ENCODE data around the gene GH2.
"Not testable (repeated sequence)": the region's sequence is repeated elsewhere in the genome, so short reads cannot be mapped to it uniquely, and the experiment has no call there.

Gene GH2

DNA sequence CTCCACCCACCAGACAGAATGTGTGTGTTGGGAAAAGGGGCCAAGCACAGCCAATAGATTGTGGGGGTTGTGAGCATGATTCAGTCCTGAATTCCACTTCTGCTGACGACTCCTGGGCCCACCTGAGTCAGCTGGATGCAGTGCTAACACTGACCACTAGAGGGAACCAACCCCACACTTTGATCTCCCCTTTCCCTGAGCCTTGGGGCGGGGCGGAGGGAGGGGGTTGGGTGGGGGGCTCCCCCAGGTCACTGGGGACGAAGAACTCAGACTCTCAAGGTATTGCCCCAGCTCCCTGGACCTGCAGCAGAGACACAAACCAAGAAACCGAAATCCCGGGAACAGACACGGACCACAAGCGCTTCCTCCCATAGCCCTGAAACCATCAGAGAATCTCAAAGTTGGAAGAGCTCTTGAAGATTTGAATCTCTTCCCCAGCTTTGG, 29.9 kb upstream of the GH2 start:
- CTCF ChIA-PET: interaction anchor here (0.6 to 1.5 kb wide), 7 partner anchors 12 to 222 kb away, joined by 3 to 9 read pairs (median 3); no protein-coding TSS in a partner anchor
- POLR2A ChIA-PET: no interaction called here
- peak; percentile 73 for DNase-seq (ENCODE audit: extremely low spot score)
- TF ChIP-seq FOXM1 (IDR thresholded peaks at IDR 0.05; ENCODE audit: borderline replicate concordance) (no peak), FOXA1 (IDR thresholded peaks at IDR 0.05) (no peak), LEF1 (IDR thresholded peaks at IDR 0.05; ENCODE audit: borderline replicate concordance) (no peak)

DNA sequence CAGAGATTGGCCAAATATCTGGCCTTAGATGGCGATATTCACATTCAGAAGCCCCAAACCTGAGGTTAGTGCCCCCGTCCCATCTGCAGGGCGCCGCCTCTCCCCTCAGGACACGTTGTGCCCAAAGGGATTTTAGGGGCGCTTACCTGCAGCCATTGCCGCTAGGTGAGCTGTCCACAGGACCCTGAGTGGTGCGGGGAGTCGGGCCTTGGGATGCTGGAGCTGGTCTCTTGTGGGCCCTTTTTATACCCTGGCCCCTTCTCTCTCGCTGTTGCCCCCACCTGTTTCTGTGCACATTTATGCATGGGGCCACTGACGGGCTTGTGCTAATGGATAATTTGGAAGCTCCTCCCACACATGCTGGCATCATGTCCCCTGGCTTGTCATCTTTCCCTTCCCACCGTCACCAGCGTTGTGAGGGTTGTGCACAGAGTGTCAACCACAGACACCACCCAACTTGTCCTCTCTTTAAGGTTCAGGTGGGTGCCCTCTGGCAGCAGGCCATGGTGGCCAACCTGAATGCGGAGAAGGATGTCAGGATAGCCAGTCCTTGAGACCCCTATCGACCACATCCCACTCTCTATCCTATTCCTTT, 29.4 kb upstream of the GH2 start, which contains the start of gene CSHL1:
Gene CSHL1 (minus strand): TSS at position 218 of the 595 bp plus-strand sequence. CDS start 62 bp downstream, at position 156.
- TF ChIP-seq ZNF384 (IDR thresholded peaks at IDR 0.05) (no peak), FOXM1 (IDR thresholded peaks at IDR 0.05; ENCODE audit: borderline replicate concordance) (no peak), CTBP1 (IDR thresholded peaks at IDR 0.05; ENCODE audit: borderline replicate concordance) (no peak), BHLHE40 (IDR thresholded peaks at IDR 0.05; ENCODE audit: borderline replicate concordance) (no peak), HDGF (IDR thresholded peaks at IDR 0.05; ENCODE audit: borderline replicate concordance) (no peak), L3MBTL2 (conservative IDR thresholded peaks at IDR 0.05) (no peak), SP1 (IDR thresholded peaks at IDR 0.05) (no peak), NFRKB (IDR thresholded peaks at IDR 0.05) (no peak), FOXA1 (IDR thresholded peaks at IDR 0.05) (no peak), ARNT (IDR thresholded peaks at IDR 0.05) (no peak), LEF1 (IDR thresholded peaks at IDR 0.05; ENCODE audit: borderline replicate concordance) (no peak), SUZ12 (IDR thresholded peaks at IDR 0.05) (no peak)
- TF ChIP-seq, protein P1, sequence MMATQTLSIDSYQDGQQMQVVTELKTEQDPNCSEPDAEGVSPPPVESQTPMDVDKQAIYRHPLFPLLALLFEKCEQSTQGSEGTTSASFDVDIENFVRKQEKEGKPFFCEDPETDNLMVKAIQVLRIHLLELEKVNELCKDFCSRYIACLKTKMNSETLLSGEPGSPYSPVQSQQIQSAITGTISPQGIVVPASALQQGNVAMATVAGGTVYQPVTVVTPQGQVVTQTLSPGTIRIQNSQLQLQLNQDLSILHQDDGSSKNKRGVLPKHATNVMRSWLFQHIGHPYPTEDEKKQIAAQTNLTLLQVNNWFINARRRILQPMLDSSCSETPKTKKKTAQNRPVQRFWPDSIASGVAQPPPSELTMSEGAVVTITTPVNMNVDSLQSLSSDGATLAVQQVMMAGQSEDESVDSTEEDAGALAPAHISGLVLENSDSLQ (IDR thresholded peaks at IDR 0.05): no peak
- ChIA-PET POLR2A (no interaction called here), CTCF (interaction anchor here (0.9 to 1.6 kb wide), 6 partner anchors 8 to 223 kb away, joined by 3 to 9 read pairs (median 3); no protein-coding TSS in a partner anchor)
- no peak for DNase-seq (ENCODE audit: extremely low spot score)

DNA sequence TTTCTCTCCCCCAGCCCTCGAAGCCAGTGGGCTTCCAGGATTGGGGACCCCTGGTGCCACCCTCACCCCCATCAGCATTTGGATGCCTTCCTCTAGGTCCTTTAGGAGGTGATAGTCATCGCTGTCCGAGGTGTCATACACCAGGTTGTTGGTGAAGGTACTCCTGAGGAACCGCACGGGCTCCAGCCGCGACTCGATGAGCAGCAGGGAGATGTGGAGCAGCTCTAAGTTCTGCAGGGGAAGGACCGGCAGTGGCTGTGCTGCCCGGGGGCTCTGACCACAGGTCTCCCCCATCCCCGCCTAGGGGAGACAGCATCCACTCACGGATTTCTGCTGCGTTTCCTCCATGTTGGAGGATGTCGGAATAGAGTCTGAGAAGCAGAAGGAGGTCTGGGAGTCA, 28.4 kb upstream of the GH2 start:
- TF ChIP-seq L3MBTL2 (conservative IDR thresholded peaks at IDR 0.05) (no peak), SUZ12 (IDR thresholded peaks at IDR 0.05) (no peak), HDGF (IDR thresholded peaks at IDR 0.05; ENCODE audit: borderline replicate concordance) (no peak), FOXK2 (IDR thresholded peaks at IDR 0.05) (no peak), NFRKB (IDR thresholded peaks at IDR 0.05) (no peak), ZNF384 (IDR thresholded peaks at IDR 0.05) (no peak), TARDBP (IDR thresholded peaks at IDR 0.05) (no peak)
- TF ChIP-seq, protein P1 (IDR thresholded peaks at IDR 0.05): no peak
- CTCF ChIA-PET: interaction anchor here (0.8 to 1.6 kb wide), 2 partner anchors 9 to 224 kb away, joined by 3 to 8 read pairs; no protein-coding TSS in a partner anchor
- no peak for DNase-seq (ENCODE audit: extremely low spot score)
- POLR2A ChIA-PET: no interaction called here

DNA sequence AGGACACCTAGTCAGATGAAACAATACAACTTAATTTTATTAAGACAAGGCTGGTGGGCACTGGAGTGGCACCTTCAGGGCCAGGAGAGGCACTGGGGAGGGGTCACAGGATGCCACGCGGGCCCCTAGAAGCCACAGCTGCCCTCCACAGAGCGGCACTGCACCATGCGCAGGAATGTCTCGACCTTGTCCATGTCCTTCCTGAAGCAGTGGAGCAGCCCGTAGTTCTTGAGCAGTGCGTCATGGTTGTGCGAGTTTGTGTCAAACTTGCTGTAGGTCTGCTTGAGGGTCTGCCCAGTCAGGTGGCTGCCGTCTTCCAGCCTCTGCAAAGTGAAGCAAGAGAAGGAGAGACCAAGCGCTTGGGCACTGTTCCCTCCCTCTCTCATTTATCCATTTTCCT, 27.8 kb upstream of the GH2 start:
- DNase-seq (ENCODE audit: extremely low spot score); POLR2A ChIA-PET: not testable (repeated sequence)
- CTCF ChIA-PET: interaction anchor here (1.6 kb wide), 1 partner anchor 10 kb away, joined by 8 read pairs; no protein-coding TSS in a partner anchor

DNA sequence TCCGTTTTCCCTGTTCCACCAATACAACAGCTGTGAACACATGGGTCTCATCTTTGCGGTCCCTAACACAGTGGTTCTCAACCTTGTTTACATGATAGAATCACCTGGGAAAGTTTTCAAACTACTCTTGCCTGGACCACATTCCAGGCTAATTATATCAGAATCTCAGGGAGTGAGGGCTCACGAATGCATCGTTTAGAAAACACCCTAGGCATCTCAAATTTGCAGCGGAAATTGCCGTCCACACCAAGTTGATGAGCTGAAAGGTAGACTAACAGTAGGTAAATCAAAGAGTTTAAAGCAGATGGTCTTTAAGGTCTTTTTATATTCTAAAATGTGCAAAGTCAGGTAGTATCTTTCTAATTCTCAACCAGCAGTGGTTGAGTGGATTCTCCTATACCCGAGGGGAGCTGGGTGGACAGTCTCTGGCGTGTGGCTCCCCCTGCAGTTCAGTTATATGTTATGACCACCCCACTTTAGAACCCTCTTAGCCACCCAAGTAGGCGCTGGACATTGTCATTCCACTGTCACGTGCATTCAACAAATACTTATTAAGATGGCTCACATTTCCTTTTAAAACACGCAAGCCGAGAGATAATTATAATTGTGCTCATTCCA, 25.5 kb upstream of the GH2 start:
- CTCF ChIA-PET: interaction anchor here (0.6 to 2.2 kb wide), 4 partner anchors 12 to 122 kb away, joined by 5 to 10 read pairs (median 7); no protein-coding TSS in a partner anchor
- not testable (repeated sequence) for DNase-seq (ENCODE audit: extremely low spot score)
- POLR2A ChIA-PET: interaction anchor here (0.9 kb wide), 1 partner anchor 239 kb away, joined by 3 read pairs; no protein-coding TSS in a partner anchor

DNA sequence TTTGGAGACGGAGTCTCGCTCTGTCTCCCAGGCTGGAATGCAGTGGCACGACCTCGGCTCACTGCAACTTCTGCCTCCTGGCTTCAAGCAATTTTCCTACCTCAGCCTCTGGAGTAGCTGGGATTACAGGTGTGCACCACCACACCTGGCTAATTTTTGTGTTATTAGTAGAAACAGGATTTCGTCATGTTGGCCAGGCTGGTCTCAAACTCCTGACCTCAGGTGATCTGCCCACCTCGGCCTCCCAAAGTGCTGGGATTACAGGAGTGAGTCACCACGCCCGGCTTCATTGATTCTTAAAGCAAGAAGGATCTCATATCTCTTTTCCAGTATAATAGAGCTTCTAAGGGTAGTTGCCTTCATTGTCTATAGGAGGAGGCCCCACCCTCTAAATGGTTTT, 23.1 kb upstream of the GH2 start:
- CTCF ChIA-PET: interaction anchor here (0.7 to 1.2 kb wide), 3 partner anchors 42 to 479 kb away, joined by 3 read pairs; no protein-coding TSS in a partner anchor
- DNase-seq (ENCODE audit: extremely low spot score); POLR2A ChIA-PET: not testable (repeated sequence)

DNA sequence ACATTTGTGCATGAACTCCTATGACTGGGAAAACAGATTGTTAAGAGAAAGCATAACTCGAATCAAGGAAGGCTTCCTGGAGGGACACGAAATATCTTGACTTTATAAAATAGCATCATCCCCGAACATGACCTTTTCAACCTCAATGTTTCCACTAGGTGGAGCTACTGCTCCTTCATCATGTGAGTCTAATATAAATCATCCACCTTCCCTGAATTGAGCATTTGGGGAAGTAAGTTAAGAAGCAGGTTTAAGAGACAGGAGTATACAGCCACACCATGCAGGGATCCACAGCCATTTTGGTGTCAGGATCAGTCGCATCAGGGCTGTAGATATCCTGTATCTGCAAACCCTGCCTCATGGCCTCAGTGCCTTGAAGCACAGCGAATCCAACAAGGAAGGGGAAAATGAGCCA, 22.1 kb upstream of the GH2 start:
- TF ChIP-seq L3MBTL2 (conservative IDR thresholded peaks at IDR 0.05): 0 out of 2 replicates have a peak, but pooled peaks have one; percentile 17
- DNase-seq (ENCODE audit: extremely low spot score); POLR2A ChIA-PET: not testable (repeated sequence)
- CTCF ChIA-PET: interaction anchor here (1.2 kb wide), 1 partner anchor 43 kb away, joined by 3 read pairs; no protein-coding TSS in a partner anchor

DNA sequence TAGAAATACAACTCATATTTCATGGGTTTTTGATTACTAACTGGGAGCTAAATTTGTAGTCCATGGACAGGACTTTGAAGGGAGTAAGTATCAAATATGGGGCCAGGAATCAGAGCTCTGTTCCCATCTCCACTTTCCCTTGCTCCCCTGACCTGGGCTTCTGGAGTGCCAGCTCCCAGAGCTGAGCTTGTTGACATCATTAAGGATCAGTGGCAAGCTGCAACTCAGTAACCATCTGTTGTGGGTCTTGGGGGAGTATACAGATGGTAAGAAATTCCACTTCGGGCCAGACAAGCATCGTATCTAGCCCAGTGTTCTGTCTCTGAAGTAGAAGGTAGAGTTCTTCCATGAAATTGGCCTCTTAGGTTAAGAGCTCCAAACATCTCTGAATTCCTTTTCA, 20.2 kb upstream of the GH2 start:
- DNase-seq (ENCODE audit: extremely low spot score); POLR2A ChIA-PET: not testable (repeated sequence)
- CTCF ChIA-PET: interaction anchor here (0.6 to 1.2 kb wide), 4 partner anchors 12 to 126 kb away, joined by 3 to 5 read pairs (median 3); no protein-coding TSS in a partner anchor

DNA sequence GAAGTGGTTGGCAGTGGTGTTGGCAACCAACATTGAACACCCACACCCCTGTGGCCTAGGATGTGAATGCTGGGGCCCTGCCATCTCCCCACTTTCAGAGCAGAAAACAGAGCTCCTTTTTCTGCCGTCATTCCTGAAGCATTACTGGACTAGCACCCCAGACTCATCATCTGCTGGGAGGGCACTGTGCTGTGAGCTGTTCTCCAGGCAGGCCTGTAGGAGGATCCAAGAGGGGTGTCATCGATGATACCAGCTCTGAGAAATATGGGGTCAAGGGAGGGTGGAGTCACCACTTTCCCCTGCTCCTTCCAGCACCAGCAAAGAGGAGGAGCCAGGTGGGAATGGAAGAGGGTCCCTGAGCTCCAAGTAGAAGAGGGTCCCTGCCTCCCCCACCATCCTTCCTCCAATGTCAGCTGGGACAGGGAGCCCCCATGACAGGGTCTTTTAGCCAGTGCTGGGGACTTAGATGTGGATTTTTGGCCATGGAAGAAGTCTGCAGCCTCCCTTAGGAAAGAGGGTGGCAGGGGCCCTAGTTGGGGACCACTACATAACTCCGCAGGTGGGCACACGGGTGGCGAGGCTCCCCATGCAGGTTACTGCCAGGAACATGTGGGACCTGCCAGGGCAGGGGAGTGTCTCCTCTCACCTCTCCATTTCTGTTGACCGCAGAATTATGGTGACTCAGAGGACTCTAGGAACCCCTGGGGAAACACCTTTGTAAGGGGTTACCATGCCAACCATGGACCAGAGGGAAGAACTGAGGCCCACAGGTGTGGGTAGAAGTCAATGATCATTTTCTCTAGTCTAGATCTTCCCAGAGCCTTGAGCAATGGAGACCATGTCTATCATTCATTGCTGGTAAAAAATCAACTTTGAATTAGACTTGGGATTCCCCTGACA, 17.4 kb upstream of the GH2 start:
- POLR2A ChIA-PET; DNase-seq (ENCODE audit: extremely low spot score): not testable (repeated sequence)
- CTCF ChIA-PET: interaction anchor here (1.1 kb wide), 1 partner anchor 9 kb away, joined by 3 read pairs; no protein-coding TSS in a partner anchor

DNA sequence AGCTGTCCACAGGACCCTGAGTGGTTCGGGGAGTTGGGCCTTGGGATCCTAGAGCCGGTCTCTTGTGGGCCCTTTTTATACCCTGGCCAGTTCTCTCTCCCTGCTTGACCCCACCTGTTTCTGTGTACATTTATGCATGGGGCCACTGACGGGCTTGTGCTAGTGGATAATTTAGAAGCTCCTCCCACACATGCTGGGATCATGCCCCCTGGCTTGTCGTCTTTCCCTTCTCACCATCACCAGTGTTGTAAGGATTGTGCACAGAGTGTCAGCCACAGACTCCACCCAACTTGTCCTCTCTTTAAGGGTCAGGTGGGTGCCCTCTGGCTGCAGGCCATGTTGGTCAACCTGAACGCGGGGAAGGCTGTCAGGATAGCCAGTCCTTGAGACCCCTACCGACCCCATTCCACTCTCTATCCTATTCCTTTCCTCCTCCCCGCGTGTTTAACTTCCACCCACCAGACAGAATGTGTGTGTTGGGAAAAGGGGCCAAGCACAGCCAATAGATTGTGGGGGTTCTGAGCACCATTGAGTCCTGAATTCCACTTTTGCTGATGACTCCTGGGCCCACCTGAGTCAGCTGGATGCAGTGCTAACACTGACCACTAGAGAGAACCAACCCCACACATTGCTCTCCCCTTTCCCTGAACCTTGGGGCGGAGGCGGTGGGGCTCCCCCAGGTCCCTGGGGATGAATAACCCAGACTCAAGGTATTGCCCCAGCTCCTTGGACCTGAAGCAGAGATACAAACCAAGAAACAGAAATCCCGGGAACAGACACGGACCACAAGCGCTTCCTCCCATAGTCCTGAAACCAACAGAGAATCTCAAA, 15.0 kb upstream of the GH2 start, which contains the start of gene CSH1:
Gene CSH1 (minus strand): TSS at position 51 of the 831 bp plus-strand sequence. CDS start 63 bp downstream, outside the sequence.
- CTCF ChIA-PET; DNase-seq (ENCODE audit: extremely low spot score); POLR2A ChIA-PET: not testable (repeated sequence)

DNA sequence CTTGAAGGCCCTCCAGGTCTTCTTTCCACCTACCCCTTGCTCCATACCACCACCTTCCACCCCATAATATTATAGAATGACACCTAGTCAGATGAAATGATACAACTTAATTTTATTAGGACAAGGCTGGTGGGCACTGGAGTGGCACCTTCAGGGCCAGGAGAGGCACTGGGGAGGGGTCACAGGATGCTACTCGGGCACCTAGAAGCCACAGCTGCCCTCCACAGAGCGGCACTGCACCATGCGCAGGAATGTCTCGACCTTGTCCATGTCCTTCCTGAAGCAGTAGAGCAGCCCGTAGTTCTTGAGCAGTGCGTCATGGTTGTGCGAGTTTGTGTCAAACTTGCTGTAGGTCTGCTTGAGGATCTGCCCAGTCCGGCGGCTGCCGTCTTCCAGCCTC, 13.1 kb upstream of the GH2 start:
- CTCF ChIA-PET; DNase-seq (ENCODE audit: extremely low spot score); POLR2A ChIA-PET: not testable (repeated sequence)
